OCI-LY1 (cell line): ENCODE results near the gene CNDP1.

Experiments
- H2AFZ ChIP-seq: fragments of 200-600 bp; sonication (generic), shearing (Covaris generic); 2 replicates; pipeline ENCODE4 v1.6.0; 2014; ENCODE audit warnings: antibody characterized with exemption, mild to moderate bottlenecking, low read length
- H3F3A ChIP-seq: fragments of 200-600 bp; sonication (generic), shearing (Covaris generic); 2 replicates; pipeline ENCODE4 v1.6.0; 2014; ENCODE audit warnings: mild to moderate bottlenecking, antibody characterized with exemption, low read length, moderate library complexity; ENCODE audit not compliant: insufficient read depth
- H3K27ac ChIP-seq: fragments of 200-600 bp; sonication (generic); 2 replicates; pipeline ENCODE4 v1.5.1; 2014; ENCODE audit warnings: low read length, mixed run types, mild to moderate bottlenecking, low read depth; ENCODE audit not compliant: poor library complexity, severe bottlenecking
- H3K27me3 ChIP-seq: fragments of 200-600 bp; sonication (generic); 2 replicates; pipeline ENCODE4 v1.6.0; 2014; ENCODE audit warnings: antibody characterized with exemption, mild to moderate bottlenecking, low read length, moderate library complexity; ENCODE audit not compliant: insufficient read depth
- H3K36me3 ChIP-seq: fragments of 200-600 bp; sonication (generic); 2 replicates; pipeline ENCODE4 v1.6.1; 2014; ENCODE audit warnings: mild to moderate bottlenecking, antibody characterized with exemption, low read length, moderate library complexity, mixed read lengths; ENCODE audit not compliant: insufficient read depth
- H3K4me1 ChIP-seq: fragments of 200-600 bp; sonication (generic); 2 replicates; pipeline ENCODE4 v1.5.1; 2014; ENCODE audit warnings: mild to moderate bottlenecking, low read length, moderate library complexity; ENCODE audit not compliant: insufficient read depth, severe bottlenecking
- H3K4me2 ChIP-seq: fragments of 200-600 bp; sonication (generic), shearing (Covaris generic); 2 replicates; pipeline ENCODE4 v1.6.1; 2014; ENCODE audit warnings: low read length
- H3K4me3 ChIP-seq: fragments of 200-600 bp; sonication (generic); 2 replicates; pipeline ENCODE4 v1.5.1; 2014; ENCODE audit warnings: low read length, low read depth, mild to moderate bottlenecking, mixed read lengths; ENCODE audit not compliant: poor library complexity, severe bottlenecking
- H3K79me2 ChIP-seq: fragments of 200-600 bp; shearing (Covaris generic); 2 replicates; pipeline ENCODE4 v1.6.1; 2016; ENCODE audit warnings: mixed run types, low read length, mixed read lengths; ENCODE audit not compliant: insufficient read depth
- H3K9ac ChIP-seq: fragments of 200-600 bp; sonication (generic), shearing (Covaris generic); 2 replicates; pipeline ENCODE4 v1.6.1; 2014; ENCODE audit warnings: mild to moderate bottlenecking, low read length, mixed read lengths
- H3K9me2 ChIP-seq: fragments of 200-600 bp; sonication (generic), shearing (Covaris generic); 2 replicates; pipeline ENCODE4 v1.6.1; 2014; ENCODE audit warnings: low read depth, mild to moderate bottlenecking, low read length, mixed read lengths
- H3K9me3 ChIP-seq: fragments of 200-600 bp; shearing (Covaris generic); 2 replicates; pipeline ENCODE4 v1.6.1; 2014; ENCODE audit warnings: low read length, mixed read lengths
- H4K20me1 ChIP-seq: fragments of 200-600 bp; sonication (generic), shearing (Covaris generic); 2 replicates; pipeline ENCODE4 v1.6.0; 2016; ENCODE audit warnings: mild to moderate bottlenecking, low read length; ENCODE audit not compliant: insufficient read depth
- CTCF ChIP-seq: fragments of 200-600 bp; sonication (generic), shearing (Covaris generic); IDR thresholded peaks from 2 replicates; pipeline ENCODE4 v1.5.1; 2017; ENCODE audit warnings: mild to moderate bottlenecking, antibody characterized with exemption, low read length, moderate library complexity, mixed read lengths
- EZH2 ChIP-seq: fragments of 200-600 bp; sonication (generic), shearing (Covaris generic); IDR thresholded peaks from 2 replicates; pipeline ENCODE4 v1.8.0; 2017; ENCODE audit warnings: borderline replicate concordance, mixed run types, mild to moderate bottlenecking, antibody characterized with exemption, low read length, moderate library complexity, mixed read lengths

The CNDP1 gene

GRCh38 chr18:74513883-74514205 is 20.5 kb upstream of the CNDP1 start:
- Histone ChIP-seq H3F3A (no peaks in the 10 kb centered on the region), H3K79me2 (no peaks in the 10 kb centered on the region), H3K4me2 (no peak overlapping the region), H4K20me1 (no peaks in the 10 kb centered on the region), H3K9ac (no peak overlapping the region), H3K9me3 (no peaks in the 10 kb centered on the region), H3K27me3 (no peaks in the 10 kb centered on the region), H3K36me3 (peaks cover 88% of the 10 kb centered on the region), H3K4me1 (no peaks in the 10 kb centered on the region), H3K4me3 (no peak overlapping the region), H2AFZ (no peak overlapping the region), H3K9me2 (no peaks in the 10 kb centered on the region), H3K27ac (no peak overlapping the region)
- TF ChIP-seq CTCF = no peak

DNA sequence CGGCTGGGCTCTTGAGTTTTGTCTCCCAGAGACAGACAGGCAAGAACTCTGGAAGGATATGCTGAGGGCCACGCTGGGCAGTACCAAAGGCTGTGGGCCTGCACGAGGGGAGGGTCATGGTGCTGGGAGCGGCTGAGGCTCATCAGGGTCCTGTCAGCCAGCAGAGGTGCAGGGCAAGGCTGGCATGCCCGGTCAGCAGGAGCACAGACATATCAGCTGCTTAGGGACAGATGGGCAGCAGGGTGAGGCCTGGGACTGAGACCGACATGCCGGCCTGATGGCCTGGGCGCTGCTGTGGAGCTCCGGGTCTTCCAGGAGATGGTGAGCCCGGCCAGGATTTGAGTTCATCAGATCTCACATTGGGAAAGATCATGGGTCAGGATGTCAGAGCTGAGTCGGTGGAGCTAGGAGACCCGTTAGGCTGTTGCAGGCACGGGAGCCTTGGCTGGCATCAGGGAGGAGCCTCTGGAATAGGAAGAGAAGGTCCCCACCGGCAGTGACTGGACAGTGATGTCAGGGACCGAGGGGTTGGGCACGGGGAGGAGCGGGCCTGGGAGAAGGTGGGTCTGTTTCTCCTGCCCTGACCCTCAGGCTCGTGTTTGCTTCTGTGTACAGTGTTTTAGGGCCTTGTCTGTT is 19.3 kb upstream of the CNDP1 start:
- Histone ChIP-seq H3K4me1 (no peaks in the 10 kb centered on the region), H3K79me2 (no peaks in the 10 kb centered on the region), H3F3A (no peaks in the 10 kb centered on the region), H3K4me2 (no peak overlapping the region), H4K20me1 (no peaks in the 10 kb centered on the region), H3K9me2 (no peaks in the 10 kb centered on the region), H3K9ac (no peak overlapping the region), H3K4me3 (no peak overlapping the region), H2AFZ (no peak overlapping the region), H3K27me3 (no peaks in the 10 kb centered on the region), H3K27ac (no peak overlapping the region), H3K36me3 (peaks cover 88% of the 10 kb centered on the region), H3K9me3 (no peaks in the 10 kb centered on the region)
- TF ChIP-seq EZH2 (no peak), CTCF (no peak)

DNA sequence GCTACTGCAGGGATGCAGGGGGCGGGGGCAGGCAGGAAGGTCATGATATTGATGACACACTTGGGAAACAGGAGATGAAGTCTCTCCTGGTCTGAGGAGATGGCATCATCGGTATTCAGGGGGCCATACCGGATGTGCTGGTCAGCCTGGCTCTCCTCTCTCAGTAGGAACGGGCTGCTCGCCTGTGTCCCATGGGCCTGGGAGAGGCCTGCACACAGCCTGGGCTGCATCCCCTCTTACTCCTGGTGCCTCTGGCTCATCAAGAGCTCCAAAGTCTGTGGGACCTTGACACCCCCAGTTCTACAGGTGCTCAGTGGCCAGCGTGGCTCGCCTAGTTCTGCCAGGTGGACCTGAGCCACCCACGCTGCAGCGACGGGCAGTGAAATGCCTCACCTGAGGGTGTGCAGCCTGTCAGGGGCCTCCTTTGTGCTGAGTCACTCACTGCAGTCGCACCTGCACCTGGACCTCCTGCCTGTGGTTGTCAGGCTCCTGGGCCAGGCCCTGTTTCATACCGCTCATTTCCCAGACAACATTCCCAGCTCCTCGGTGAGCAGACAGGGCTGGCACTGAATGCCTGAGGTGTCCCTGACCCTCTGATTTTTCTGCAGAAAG is 18.6 kb upstream of the CNDP1 start:
- Histone ChIP-seq H3F3A (no peaks in the 10 kb centered on the region), H4K20me1 (no peaks in the 10 kb centered on the region), H2AFZ (no peak overlapping the region), H3K9me2 (no peaks in the 10 kb centered on the region), H3K27me3 (no peaks in the 10 kb centered on the region), H3K79me2 (no peaks in the 10 kb centered on the region), H3K4me3 (no peak overlapping the region), H3K27ac (no peak overlapping the region), H3K4me1 (no peaks in the 10 kb centered on the region), H3K9me3 (no peaks in the 10 kb centered on the region), H3K4me2 (no peak overlapping the region), H3K9ac (no peak overlapping the region), H3K36me3 (peaks cover 88% of the 10 kb centered on the region)
- TF ChIP-seq EZH2 (no peak), CTCF (no peak)
